B cell (primary cell): ENCODE data around the gene ARHGAP42. TPM values are rescaled to one million over a fixed set of nuclear protein-coding genes. Genes with fewer than 3 reads are reported as not detected.
A peak's percentile ranks its signal among the peaks of the same experiment; 100 is the strongest.

Experiments
- ATAC-seq: fragments of 200-7000 bp; cut with Tn5 transposase; one replicate; pipeline ENCODE4 v1.10.0; 2021; ENCODE audit warnings: low read depth, mild to moderate bottlenecking, moderate number of reproducible peaks, moderate library complexity
- CTCF ChIA-PET: fragments of 350-600 bp; sonication (Branson Sonifier 250); formaldehyde crosslinking; loops from one replicate; lab custom pipeline; 2021; ENCODE audit warnings: antibody characterized with exemption, inconsistent platforms; lab: Charles Lee
- POLR2A ChIA-PET: fragments of 350-600 bp; sonication (Branson Sonifier 250); formaldehyde crosslinking; loops from one replicate; lab custom pipeline; 2021; ENCODE audit warnings: antibody characterized with exemption; lab: Charles Lee
- DNase-seq: peaks from one replicate; pipeline ENCODE4 v3.0.0; 2013
- H2AFZ ChIP-seq: 2 replicates; pipeline ENCODE4 v1.6.1; 2012; ENCODE audit warnings: mild to moderate bottlenecking, low read depth, low read length; ENCODE audit not compliant: insufficient read depth, poor library complexity, severe bottlenecking
- H3K27ac ChIP-seq, 2 donors: 1 replicate in 1 of 2; 2 replicates in 1 of 2; pipeline ENCODE4 v1.5.1; 2012 to 2013; ENCODE audit warnings: low read length in 2 of 2, mild to moderate bottlenecking in 2 of 2, moderate library complexity in 1 of 2
- H3K27me3 ChIP-seq, 4 experiments: fragments of 200-600 bp in 1 of 4; sonication (generic) in 1 of 4; replicated peaks in 1 of 4; 1 replicate in 2 of 4; 2 replicates in 2 of 4; pipeline versions ENCODE4 v1.6.1 to v1.7.0; 2013 to 2016; ENCODE audit warnings: low read length in 3 of 4, mild to moderate bottlenecking in 2 of 4, mixed read lengths in 1 of 4, moderate library complexity in 1 of 4; ENCODE audit not compliant: insufficient read depth in 4 of 4, control insufficient read depth in 3 of 4; ENCODE audit errors: control extremely low read depth in 1 of 4
- H3K36me3 ChIP-seq, 2 experiments: replicated peaks in 1 of 2; 1 replicate in 1 of 2; 2 replicates in 1 of 2; pipeline versions ENCODE4 v1.6.1 to v1.7.1; 2013; ENCODE audit warnings: low read length in 1 of 2; ENCODE audit not compliant: insufficient read depth in 2 of 2, control insufficient read depth in 1 of 2; ENCODE audit errors: control extremely low read depth in 1 of 2, extremely low read depth in 1 of 2
- H3K4me1 ChIP-seq, 2 donors: fragments of 200-600 bp in 1 of 2; sonication (generic) in 1 of 2; 1 replicate in 1 of 2; 2 replicates in 1 of 2; pipeline versions ENCODE4 v1.5.1 to v1.6.1; 2013 to 2017; ENCODE audit warnings: low read length in 2 of 2; ENCODE audit not compliant: control insufficient read depth in 2 of 2, insufficient read depth in 2 of 2
- H3K4me2 ChIP-seq: replicated peaks from 2 replicates; pipeline ENCODE3; 2012; ENCODE audit warnings: mild to moderate bottlenecking, low read depth, low read length; ENCODE audit not compliant: poor library complexity, severe bottlenecking
- H3K4me3 ChIP-seq, 5 experiments: fragments of 200-600 bp in 1 of 5; sonication (generic) in 1 of 5; 1 replicate in 3 of 5; 2 replicates in 2 of 5; pipeline versions ENCODE4 v1.5.1 to v1.7.0; 2011 to 2016; ENCODE audit warnings: low read length in 4 of 5, mild to moderate bottlenecking in 4 of 5, low read depth in 2 of 5, control low read depth in 1 of 5, moderate library complexity in 1 of 5; ENCODE audit not compliant: insufficient read depth in 1 of 5; ENCODE audit errors: control extremely low read depth in 1 of 5, extremely low read depth in 1 of 5
- H3K79me2 ChIP-seq: fragments of 200-600 bp; sonication (generic); one replicate; pipeline ENCODE4 v1.6.0; 2016; ENCODE audit warnings: low read length; ENCODE audit not compliant: control insufficient read depth, insufficient read depth
- H3K9ac ChIP-seq: fragments of 200-600 bp; sonication (generic); 2 replicates; pipeline ENCODE4 v1.6.1; 2017; ENCODE audit warnings: mild to moderate bottlenecking, low read length, moderate library complexity
- H3K9me3 ChIP-seq, 3 donors: one replicate each; pipeline versions ENCODE4 v1.6.1 to v1.7.1; 2013; ENCODE audit warnings: low read length in 2 of 3; ENCODE audit not compliant: control insufficient read depth in 2 of 3, insufficient read depth in 1 of 3; ENCODE audit errors: control extremely low read depth in 1 of 3
- H4K20me1 ChIP-seq: 2 replicates; pipeline ENCODE4 v1.6.0; 2012; ENCODE audit warnings: mild to moderate bottlenecking, low read length; ENCODE audit not compliant: insufficient read depth, control insufficient read depth, poor library complexity, severe bottlenecking
- H3K27ac Mint-ChIP-seq: one replicate; pipeline ENCODE4 v1.8.0; 2021; ENCODE audit warnings: mixed read lengths
- H3K27me3 Mint-ChIP-seq: one replicate; pipeline ENCODE4 v1.8.0; 2021; ENCODE audit warnings: mixed read lengths
- H3K4me1 Mint-ChIP-seq: one replicate; pipeline ENCODE4 v1.8.0; 2021; ENCODE audit warnings: mixed read lengths
- H3K4me3 Mint-ChIP-seq: one replicate; pipeline ENCODE4 v1.8.0; 2021; ENCODE audit warnings: mixed read lengths
- H3K9me3 Mint-ChIP-seq: one replicate; pipeline ENCODE4 v1.8.0; 2022; ENCODE audit warnings: mixed read lengths; ENCODE audit not compliant: insufficient read depth
- EZH2 ChIP-seq: IDR thresholded peaks from 2 replicates; pipeline ENCODE4 v1.6.1; 2012; ENCODE audit warnings: borderline replicate concordance, low read depth, mild to moderate bottlenecking, moderate library complexity, low read length; ENCODE audit not compliant: insufficient read depth, poor library complexity, severe bottlenecking
- WGBS: methylation state at CpG from one replicate; pipeline ENCODE4 v1.1.5; 2013; ENCODE audit warnings: missing lambda C conversion rate; ENCODE audit not compliant: insufficient coverage; 5-methylcytosine and 5-hydroxymethylcytosine counted together
- intact Hi-C: fragments of 100-400 bp; cut with micrococcal nuclease; formaldehyde crosslinking; loops from one replicate; pipeline ENCODE4 v1.10.0; 2022
- polyA plus RNA-seq: library from polyadenylated mRNA; depleted of rRNA; stranded (reverse); fragments of >200 nt; gene quantifications from 2 replicates; pipeline ENCODE4 v1.2.3, GENCODE V29; 2012
- total RNA-seq, 2 donors: library from RNA; stranded (reverse); fragments of 120-200 nt in 1 of 2; gene quantifications; 1 replicate in 1 of 2; 2 replicates in 1 of 2; pipeline versions ENCODE4 v1.2.3 to v1.2.4, GENCODE V29; 2013 to 2022
- TF ChIP-seq, protein P1 (sequence below): fragments of 200-600 bp; IDR thresholded peaks from one replicate; pipeline ENCODE4 v1.8.0; 2022; ENCODE audit warnings: antibody characterized with exemption, mild to moderate bottlenecking

Gene ARHGAP42
- total and polyA plus RNA-seq, 2 donors (not counting 1 experiment from before 2014, with no cell fraction given): 3.8 to 4.9 TPM

DNA sequence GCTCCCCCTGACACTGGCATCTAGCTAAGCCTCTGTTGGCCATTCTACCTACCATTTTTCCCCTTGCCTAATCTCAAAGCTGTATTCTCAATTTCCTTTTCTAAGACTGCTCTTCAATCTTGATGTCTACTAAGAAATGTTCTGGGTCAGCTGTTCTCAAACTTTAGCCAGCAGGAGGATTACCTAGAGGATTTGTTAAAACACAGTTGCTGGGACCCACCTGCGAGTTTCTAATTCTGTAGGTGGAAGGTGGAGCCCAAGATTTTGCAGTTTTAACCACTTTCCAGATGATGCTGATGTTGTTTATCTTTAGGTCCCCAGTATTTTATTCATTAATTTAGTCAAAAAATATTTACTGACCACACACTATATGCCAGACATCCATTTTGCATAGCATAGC lies 9.3 kb upstream of the ARHGAP42 start:
- POLR2A ChIA-PET: no interaction called here
- no peak overlapping the region for H3K4me3 Mint-ChIP-seq
- H3K4me2 ChIP-seq: no peak overlapping the region

DNA sequence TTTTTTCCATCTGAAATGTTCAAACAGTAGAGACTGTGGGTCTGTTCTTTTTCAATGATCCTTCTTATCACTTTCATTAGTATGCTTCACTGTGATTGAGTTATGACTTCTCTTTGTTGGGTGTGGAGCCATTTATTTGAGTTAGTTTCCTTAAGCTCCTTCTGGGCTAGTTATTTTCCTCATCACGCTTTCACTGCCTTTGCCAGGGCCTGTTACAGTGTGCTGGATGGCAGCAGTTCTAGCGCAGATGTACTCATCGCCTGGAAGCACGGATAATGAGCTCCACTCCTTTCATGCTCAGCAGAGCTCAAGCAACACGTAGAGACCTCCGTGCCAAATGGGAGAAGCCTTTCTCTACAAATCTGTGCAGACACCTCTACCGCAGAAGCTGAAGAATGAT lies 7.0 kb upstream of the ARHGAP42 start:
- DNase-seq (no peak), ATAC-seq (no peak)
- Histone ChIP-seq H3K79me2 (no peaks in the 10 kb centered on the region), H2AFZ (no peak overlapping the region), H3K9ac (no peak overlapping the region), H3K9me3 (no peaks in the 10 kb centered on the region), H3K4me2 (no peak overlapping the region), H3K4me1 (peaks cover 34 to 39% of the 10 kb centered on the region in 2 donors), H3K4me3 (no peak overlapping the region), H3K36me3 (no peaks in the 10 kb centered on the region), H3K27me3 (no peaks in the 10 kb centered on the region), H3K27ac (no peak overlapping the region), H4K20me1 (no peaks in the 10 kb centered on the region)
- peak overlapping the region; percentile 34 for H3K27ac Mint-ChIP-seq
- peaks cover 38% of the 10 kb centered on the region for H3K4me1 Mint-ChIP-seq
- intact Hi-C loops: loop anchor here (5.0 kb wide), 2 partner anchors 68 to 1237 kb away; partner anchors contain the start of genes ANGPTL5 and CEP126
- WGBS: 100% methylated on average over 2 of the region's 7 CpGs
- CTCF ChIA-PET: interaction anchor here (2.1 to 4.1 kb wide), 5 partner anchors 26 to 177 kb away, joined by 5 to 27 read pairs (median 9); no protein-coding TSS in a partner anchor
- POLR2A ChIA-PET: no interaction called here
- H3K27me3 Mint-ChIP-seq: peaks cover 4% of the 10 kb centered on the region
- no peak overlapping the region for H3K4me3 Mint-ChIP-seq
- H3K9me3 Mint-ChIP-seq: no peaks in the 10 kb centered on the region
- TF ChIP-seq EZH2: no peak
- TF ChIP-seq, protein P1, sequence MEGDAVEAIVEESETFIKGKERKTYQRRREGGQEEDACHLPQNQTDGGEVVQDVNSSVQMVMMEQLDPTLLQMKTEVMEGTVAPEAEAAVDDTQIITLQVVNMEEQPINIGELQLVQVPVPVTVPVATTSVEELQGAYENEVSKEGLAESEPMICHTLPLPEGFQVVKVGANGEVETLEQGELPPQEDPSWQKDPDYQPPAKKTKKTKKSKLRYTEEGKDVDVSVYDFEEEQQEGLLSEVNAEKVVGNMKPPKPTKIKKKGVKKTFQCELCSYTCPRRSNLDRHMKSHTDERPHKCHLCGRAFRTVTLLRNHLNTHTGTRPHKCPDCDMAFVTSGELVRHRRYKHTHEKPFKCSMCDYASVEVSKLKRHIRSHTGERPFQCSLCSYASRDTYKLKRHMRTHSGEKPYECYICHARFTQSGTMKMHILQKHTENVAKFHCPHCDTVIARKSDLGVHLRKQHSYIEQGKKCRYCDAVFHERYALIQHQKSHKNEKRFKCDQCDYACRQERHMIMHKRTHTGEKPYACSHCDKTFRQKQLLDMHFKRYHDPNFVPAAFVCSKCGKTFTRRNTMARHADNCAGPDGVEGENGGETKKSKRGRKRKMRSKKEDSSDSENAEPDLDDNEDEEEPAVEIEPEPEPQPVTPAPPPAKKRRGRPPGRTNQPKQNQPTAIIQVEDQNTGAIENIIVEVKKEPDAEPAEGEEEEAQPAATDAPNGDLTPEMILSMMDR: no peak

More for the DNA sequence above, 9.3 kb upstream of the ARHGAP42 start:
- Histone ChIP-seq H3K4me1 (peaks cover 23 to 26% of the 10 kb centered on the region in 2 donors), H3K36me3 (no peaks in the 10 kb centered on the region), H3K79me2 (no peaks in the 10 kb centered on the region), H3K27ac (no peak overlapping the region), H2AFZ (no peak overlapping the region), H4K20me1 (no peaks in the 10 kb centered on the region), H3K27me3 (no peaks in the 10 kb centered on the region), H3K4me3 (no peak overlapping the region), H3K9me3 (no peaks in the 10 kb centered on the region), H3K9ac (no peak overlapping the region)
- intact Hi-C loops: no loop called here
- CTCF ChIA-PET: interaction anchor here (2.3 kb wide), 1 partner anchor 10 kb away, joined by 7 read pairs; no protein-coding TSS in a partner anchor
- TF ChIP-seq EZH2: no peak
- TF ChIP-seq, protein P1: no peak
- H3K9me3 Mint-ChIP-seq: no peaks in the 10 kb centered on the region
- H3K27me3 Mint-ChIP-seq: peaks cover 4% of the 10 kb centered on the region
- ATAC-seq: no peak
- H3K4me1 Mint-ChIP-seq: peaks cover 22% of the 10 kb centered on the region
- DNase-seq: no peak
- no CpG with 5 or more reads among the region's 1 CpG for WGBS
- no peak overlapping the region for H3K27ac Mint-ChIP-seq
